Measurements from ENCODE around the gene SLCO2A1.

SLCO2A1 gene

DNA sequence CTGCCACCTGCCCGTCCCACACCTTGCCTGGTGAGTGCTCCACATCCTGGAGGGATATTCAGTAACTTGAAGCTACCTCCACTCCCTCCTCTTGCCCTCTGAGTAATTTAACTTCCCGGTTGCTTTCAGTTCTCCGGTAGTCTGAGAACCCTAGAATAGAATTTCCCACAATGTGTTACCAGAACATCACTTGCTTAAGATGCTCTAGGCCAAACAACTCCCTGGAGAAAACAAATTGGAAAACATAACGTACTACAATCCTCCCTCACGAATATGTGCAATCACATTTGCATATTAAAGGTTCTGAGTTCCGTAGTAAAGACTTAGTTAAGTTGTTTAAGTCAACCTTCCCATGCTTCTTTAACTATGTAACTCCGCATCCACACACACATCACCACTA, 44.8 kb downstream of the SLCO2A1 start:
- POLR2A ChIA-PET: no interaction called here
- CTCF ChIA-PET: no interaction called here
- TF ChIP-seq LEF1 (IDR thresholded peaks at IDR 0.05; ENCODE audit: borderline replicate concordance) (no peak), HDGF (IDR thresholded peaks at IDR 0.05; ENCODE audit: borderline replicate concordance) (no peak), BHLHE40 (IDR thresholded peaks at IDR 0.05; ENCODE audit: borderline replicate concordance) (no peak), FOXK2 (IDR thresholded peaks at IDR 0.05) (no peak), SP1 (IDR thresholded peaks at IDR 0.05) (no peak), PKNOX1 (IDR thresholded peaks at IDR 0.05) (no peak), ZNF384 (IDR thresholded peaks at IDR 0.05) (no peak), FOXM1 (IDR thresholded peaks at IDR 0.05; ENCODE audit: borderline replicate concordance) (no peak), L3MBTL2 (conservative IDR thresholded peaks at IDR 0.05) (no peak), ARNT (IDR thresholded peaks at IDR 0.05) (no peak), ELF4 (IDR thresholded peaks at IDR 0.05) (no peak), NFRKB (IDR thresholded peaks at IDR 0.05) (no peak), FOXA1 (IDR thresholded peaks at IDR 0.05) (no peak)
- DNase-seq (ENCODE audit: extremely low spot score): no peak

GRCh38 chr3:133983576-133984560, 45.9 kb downstream of the SLCO2A1 start:
- TF ChIP-seq FOXM1 (IDR thresholded peaks at IDR 0.05; ENCODE audit: borderline replicate concordance) (no peak), L3MBTL2 (conservative IDR thresholded peaks at IDR 0.05) (no peak), FOXK2 (IDR thresholded peaks at IDR 0.05) (no peak), ELF4 (IDR thresholded peaks at IDR 0.05) (no peak), HDGF (IDR thresholded peaks at IDR 0.05; ENCODE audit: borderline replicate concordance) (no peak), NFRKB (IDR thresholded peaks at IDR 0.05) (no peak), CTBP1 (IDR thresholded peaks at IDR 0.05; ENCODE audit: borderline replicate concordance) (no peak), BHLHE40 (IDR thresholded peaks at IDR 0.05; ENCODE audit: borderline replicate concordance) (no peak), SP1 (IDR thresholded peaks at IDR 0.05) (no peak), ZNF384 (IDR thresholded peaks at IDR 0.05) (no peak)
- DNase-seq (ENCODE audit: extremely low spot score): no peak
- POLR2A ChIA-PET: no interaction called here
- CTCF ChIA-PET: no interaction called here

DNA sequence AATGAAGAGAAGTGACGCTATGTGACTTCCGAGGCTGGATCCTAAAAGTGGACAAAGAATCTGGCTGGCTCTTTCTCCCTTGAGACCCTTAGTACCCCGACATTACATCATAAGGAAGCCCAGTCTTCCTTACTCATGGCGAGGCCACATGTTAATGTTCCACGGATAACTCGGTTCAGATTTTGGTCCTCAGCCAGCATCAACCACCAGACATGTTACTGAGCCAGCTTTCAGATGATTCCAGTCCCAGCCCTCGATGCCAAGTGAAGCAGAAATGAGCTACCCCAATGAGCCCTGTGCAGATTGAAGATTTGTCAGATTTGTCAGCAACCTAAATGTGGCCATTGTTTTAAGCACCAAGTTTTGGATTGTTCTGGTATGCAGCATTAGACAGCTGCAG, 46.6 kb downstream of the SLCO2A1 start:
- ChIA-PET CTCF (no interaction called here), POLR2A (no interaction called here)
- no peak for TF ChIP-seq SP1 (IDR thresholded peaks at IDR 0.05)
- no peak for TF ChIP-seq FOXK2 (IDR thresholded peaks at IDR 0.05)
- TF ChIP-seq ELF4 (IDR thresholded peaks at IDR 0.05): no peak
- DNase-seq (ENCODE audit: extremely low spot score): no peak

DNA sequence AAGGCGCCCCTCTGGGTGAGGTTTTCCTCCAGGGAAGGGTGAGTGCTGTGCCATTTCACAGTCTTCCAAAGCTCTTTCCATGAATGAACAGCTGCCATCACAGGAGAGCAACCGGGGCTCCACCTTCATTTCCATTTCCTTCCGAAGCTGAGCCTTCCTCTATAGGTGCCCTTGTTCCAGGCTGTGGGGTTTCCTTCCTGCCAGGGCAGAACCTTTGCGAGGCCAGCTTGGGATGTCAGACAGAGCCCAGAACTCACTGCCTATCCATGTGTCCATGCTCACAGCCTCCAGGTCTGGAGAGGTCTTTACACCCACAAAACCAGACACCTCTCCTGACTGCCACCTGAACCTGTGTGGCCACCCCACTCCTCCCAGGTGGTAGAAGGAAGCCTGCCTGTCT, 49.2 kb downstream of the SLCO2A1 start:
- no peak for TF ChIP-seq ELF4 (IDR thresholded peaks at IDR 0.05)
- TF ChIP-seq SUZ12 (IDR thresholded peaks at IDR 0.05): no peak
- TF ChIP-seq ZNF384 (IDR thresholded peaks at IDR 0.05): no peak
- no peak for TF ChIP-seq NFRKB (IDR thresholded peaks at IDR 0.05)
- no peak for TF ChIP-seq PKNOX1 (IDR thresholded peaks at IDR 0.05)
- no peak for TF ChIP-seq ARNT (IDR thresholded peaks at IDR 0.05)
- TF ChIP-seq SP1 (IDR thresholded peaks at IDR 0.05): no peak
- no peak for TF ChIP-seq L3MBTL2 (conservative IDR thresholded peaks at IDR 0.05)
- TF ChIP-seq BHLHE40 (IDR thresholded peaks at IDR 0.05; ENCODE audit: borderline replicate concordance): no peak
- no peak for TF ChIP-seq CTBP1 (IDR thresholded peaks at IDR 0.05; ENCODE audit: borderline replicate concordance)
- no peak for TF ChIP-seq FOXM1 (IDR thresholded peaks at IDR 0.05; ENCODE audit: borderline replicate concordance)
- TF ChIP-seq HDGF (IDR thresholded peaks at IDR 0.05; ENCODE audit: borderline replicate concordance): no peak
- no peak for TF ChIP-seq FOXA1 (IDR thresholded peaks at IDR 0.05)
- TF ChIP-seq TARDBP (IDR thresholded peaks at IDR 0.05): no peak
- no peak for TF ChIP-seq LEF1 (IDR thresholded peaks at IDR 0.05; ENCODE audit: borderline replicate concordance)
- no peak for TF ChIP-seq FOXK2 (IDR thresholded peaks at IDR 0.05)
- CTCF ChIA-PET: no interaction called here
- POLR2A ChIA-PET: no interaction called here
- no peak for DNase-seq (ENCODE audit: extremely low spot score)

DNA sequence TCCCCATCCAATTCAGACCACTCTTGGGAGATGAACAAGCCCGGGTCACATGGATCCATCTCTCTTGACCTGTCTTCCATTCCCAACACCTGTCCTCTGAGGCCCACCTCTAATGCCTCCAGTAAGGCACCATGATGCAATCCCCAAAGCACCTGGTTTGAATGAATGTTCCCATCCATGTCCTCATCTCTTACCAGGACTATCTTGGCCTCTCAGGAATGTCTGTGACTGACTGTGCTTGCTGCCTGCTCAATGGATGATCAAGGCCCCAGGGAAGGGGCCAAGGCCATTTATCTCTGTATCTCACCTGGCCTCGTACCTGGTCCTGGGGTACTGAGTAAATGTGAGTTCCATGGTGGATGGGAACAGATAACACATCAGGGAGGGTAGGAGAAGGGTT, 49.7 kb downstream of the SLCO2A1 start:
- DNase-seq (ENCODE audit: extremely low spot score): no peak
- TF ChIP-seq ZNF384 (IDR thresholded peaks at IDR 0.05): no peak
- no peak for TF ChIP-seq ARNT (IDR thresholded peaks at IDR 0.05)
- TF ChIP-seq FOXK2 (IDR thresholded peaks at IDR 0.05): no peak
- TF ChIP-seq LEF1 (IDR thresholded peaks at IDR 0.05; ENCODE audit: borderline replicate concordance): no peak
- TF ChIP-seq HDGF (IDR thresholded peaks at IDR 0.05; ENCODE audit: borderline replicate concordance): no peak
- TF ChIP-seq BHLHE40 (IDR thresholded peaks at IDR 0.05; ENCODE audit: borderline replicate concordance): no peak
- no peak for TF ChIP-seq ELF4 (IDR thresholded peaks at IDR 0.05)
- no peak for TF ChIP-seq SUZ12 (IDR thresholded peaks at IDR 0.05)
- TF ChIP-seq CTBP1 (IDR thresholded peaks at IDR 0.05; ENCODE audit: borderline replicate concordance): no peak
- TF ChIP-seq PKNOX1 (IDR thresholded peaks at IDR 0.05): no peak
- no peak for TF ChIP-seq SP1 (IDR thresholded peaks at IDR 0.05)
- TF ChIP-seq FOXM1 (IDR thresholded peaks at IDR 0.05; ENCODE audit: borderline replicate concordance): no peak
- POLR2A ChIA-PET: no interaction called here
- CTCF ChIA-PET: no interaction called here

DNA sequence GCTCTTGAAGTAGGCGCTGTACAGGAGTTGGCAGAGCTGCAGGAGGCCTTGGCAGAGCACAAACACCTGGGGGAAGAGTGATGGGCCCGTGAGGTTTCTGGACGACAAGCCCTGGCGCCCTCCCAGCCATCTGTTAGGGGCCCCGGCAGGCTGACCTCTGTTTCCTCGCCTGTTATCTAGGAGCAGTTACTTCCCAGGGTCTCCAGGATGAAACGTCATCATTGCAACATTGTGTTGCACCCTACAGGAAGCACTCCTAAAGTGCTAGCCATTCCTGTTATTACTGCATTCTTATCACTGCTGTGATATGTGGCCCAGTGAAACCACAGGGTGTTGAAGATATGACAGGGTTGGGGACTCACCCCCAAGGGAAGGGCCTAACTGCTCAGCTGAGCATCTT, 50.2 kb downstream of the SLCO2A1 start:
- no peak for DNase-seq (ENCODE audit: extremely low spot score)
- ChIA-PET CTCF (no interaction called here), POLR2A (no interaction called here)
- TF ChIP-seq FOXM1 (IDR thresholded peaks at IDR 0.05; ENCODE audit: borderline replicate concordance) (no peak), ELF4 (IDR thresholded peaks at IDR 0.05) (no peak), LEF1 (IDR thresholded peaks at IDR 0.05; ENCODE audit: borderline replicate concordance) (no peak), FOXA1 (IDR thresholded peaks at IDR 0.05) (no peak), CTBP1 (IDR thresholded peaks at IDR 0.05; ENCODE audit: borderline replicate concordance) (no peak), HDGF (IDR thresholded peaks at IDR 0.05; ENCODE audit: borderline replicate concordance) (no peak), FOXK2 (IDR thresholded peaks at IDR 0.05) (no peak), ZNF384 (IDR thresholded peaks at IDR 0.05) (no peak), NFRKB (IDR thresholded peaks at IDR 0.05) (no peak), BHLHE40 (IDR thresholded peaks at IDR 0.05; ENCODE audit: borderline replicate concordance) (no peak)

Measured in HEK293T (cell line).